Hematopoietic multipotent progenitor cell treated with erythropoietin and hydrocortisone succinate and interleukin-3 and kit ligand, for 4 days (in vitro differentiated cells): ENCODE measurements around the gene E2F2.
"Not testable (repeated sequence)": the region's sequence is repeated elsewhere in the genome, so short reads cannot be mapped to it uniquely, and the experiment has no call there.

Experiments
- DNase-seq: peaks from one replicate; pipeline ENCODE4 v3.0.0-alpha.2; 2015

The E2F2 gene

DNA sequence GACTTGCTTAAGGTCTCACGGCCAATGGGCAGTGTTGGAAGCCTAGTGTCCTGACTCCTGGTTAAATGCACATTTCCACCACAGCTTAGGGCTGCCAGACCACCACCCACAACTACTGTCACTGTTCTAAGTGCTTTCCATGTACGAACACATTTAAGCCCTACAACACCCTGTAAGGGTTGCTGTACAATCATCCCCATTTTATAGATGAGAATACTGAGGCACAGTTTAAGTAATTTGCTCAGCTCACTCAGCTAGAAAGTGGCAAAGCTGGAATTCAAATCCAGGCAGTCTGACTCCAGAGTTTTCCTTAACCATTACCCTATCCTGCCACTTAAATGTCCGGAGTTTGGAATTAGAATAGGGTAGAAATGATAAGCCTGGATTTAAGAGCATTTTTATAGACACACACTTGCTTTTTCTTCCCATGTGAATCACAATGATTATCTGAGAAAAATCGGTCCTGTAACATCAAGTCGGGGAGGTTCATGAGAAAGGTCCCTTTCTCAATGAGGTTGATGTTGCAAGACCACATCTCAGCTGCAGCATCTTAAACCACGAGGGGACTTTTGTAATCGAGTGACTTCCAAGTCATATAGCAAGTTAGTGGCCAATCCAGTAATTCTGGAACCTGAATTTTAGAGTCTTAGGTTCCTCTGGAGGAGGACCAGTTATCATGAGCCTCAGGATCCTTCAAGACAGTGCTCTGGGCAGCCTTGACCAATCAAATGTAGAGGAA lies 8.6 kb downstream of the E2F2 start:
- DNase-seq, result peak; percentile 83

DNA sequence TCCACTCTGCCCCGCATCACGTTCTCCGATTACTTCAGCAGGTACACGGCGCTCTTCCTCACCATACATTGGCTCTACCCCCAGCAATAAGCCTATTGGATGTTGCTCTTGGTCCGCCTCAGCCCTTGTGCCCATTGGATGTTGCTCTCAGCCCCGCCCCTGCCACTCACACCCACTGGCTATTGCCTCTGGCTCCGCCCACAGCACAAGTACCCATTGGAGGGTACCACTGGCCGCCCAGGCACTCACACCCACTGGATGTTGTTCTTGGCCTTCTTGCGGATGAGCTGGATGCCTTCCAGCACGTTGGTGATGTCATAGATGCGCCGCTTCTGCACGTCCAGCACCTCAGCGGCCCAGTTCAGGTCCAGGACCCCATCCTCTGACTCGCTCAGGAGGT lies 9.4 kb downstream of the E2F2 start:
- peak; percentile 48 for DNase-seq

DNA sequence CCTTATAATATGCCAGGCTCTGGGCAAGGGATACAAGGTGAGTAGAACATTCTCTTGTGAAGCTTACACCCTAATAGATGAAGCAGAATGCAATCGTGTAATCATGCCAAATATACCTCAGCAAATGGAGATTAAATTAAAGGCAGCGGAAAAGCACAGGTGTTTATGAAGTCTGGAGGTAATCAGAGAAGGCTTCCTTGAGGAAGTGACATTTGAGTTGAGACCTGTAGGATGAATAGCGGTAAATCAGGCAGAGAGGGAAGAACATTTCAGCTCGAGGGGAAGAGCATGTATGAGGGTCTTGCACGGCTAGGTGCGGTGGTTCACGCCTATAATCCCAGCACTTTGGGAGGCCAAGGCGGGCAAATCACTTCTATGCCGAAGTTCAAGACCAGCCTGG lies 13.5 kb downstream of the E2F2 start:
- DNase-seq, result no peak

DNA sequence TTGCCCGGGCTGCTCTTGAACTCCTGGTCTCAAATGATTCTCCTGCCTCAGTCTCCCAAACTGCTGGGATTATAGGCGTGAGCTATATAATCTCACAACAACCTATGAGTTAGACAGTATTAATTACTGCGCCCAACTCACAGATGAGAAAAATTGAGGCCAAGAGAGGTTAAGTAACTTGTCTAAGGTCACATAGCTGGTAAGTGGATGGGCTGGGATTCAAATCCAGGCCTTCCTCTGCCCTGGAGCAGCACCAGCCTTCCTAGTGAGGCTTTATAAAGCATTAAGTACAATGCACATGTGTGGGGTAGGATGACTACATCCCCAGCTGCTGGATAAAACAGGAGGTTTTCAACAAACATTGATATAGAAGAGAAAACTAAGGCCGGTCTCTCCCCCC lies 15.1 kb downstream of the E2F2 start:
- DNase-seq, result no peak

DNA sequence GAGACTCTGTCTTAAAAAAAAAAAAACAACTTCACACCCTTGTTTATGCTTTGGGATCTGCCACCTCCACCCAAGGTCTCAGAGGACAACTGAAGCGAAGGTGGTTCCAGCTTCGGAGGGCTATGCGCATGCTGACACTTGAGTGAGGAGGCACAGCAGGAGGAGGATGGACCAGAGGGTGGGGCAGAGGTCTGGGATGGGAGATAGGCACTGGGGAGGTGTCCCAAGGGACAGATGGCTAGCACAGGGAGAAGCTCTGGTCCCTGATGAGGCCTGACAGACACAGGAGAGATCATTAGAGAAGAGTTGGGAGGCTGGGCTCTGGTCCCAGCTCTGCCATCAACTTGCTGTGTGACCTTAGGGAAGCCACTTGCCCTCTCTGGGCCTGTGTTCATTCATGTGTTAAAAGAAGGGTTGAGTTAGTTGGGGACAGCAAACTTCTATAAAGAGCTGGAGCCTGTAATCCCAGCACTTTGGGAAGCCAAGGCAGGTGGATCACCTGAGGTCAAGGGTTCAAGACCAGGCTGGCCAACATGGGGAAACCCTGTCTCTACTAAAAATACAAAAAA lies 16.8 kb downstream of the E2F2 start:
- no peak for DNase-seq

DNA sequence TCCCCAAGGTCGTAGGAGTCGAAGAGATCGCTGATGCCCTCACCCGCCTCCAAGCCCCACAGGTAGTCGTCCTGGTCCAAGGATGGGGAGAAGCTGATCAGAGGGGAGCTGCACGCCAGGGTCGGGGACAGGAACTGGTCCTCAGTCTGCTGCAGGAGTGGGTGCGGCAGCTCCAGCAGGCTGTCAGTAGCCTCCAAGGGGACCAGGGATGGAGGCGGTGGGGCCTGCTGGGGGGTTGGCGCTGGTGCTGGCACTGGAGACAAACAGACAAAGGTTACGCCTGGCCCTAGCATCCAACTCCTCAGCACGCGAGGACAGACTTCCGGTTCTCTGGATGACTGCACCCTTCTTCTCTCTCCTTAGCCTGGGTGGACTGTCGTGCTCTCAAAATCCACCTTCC lies 21.1 kb downstream of the E2F2 start:
- DNase-seq, result no peak

DNA sequence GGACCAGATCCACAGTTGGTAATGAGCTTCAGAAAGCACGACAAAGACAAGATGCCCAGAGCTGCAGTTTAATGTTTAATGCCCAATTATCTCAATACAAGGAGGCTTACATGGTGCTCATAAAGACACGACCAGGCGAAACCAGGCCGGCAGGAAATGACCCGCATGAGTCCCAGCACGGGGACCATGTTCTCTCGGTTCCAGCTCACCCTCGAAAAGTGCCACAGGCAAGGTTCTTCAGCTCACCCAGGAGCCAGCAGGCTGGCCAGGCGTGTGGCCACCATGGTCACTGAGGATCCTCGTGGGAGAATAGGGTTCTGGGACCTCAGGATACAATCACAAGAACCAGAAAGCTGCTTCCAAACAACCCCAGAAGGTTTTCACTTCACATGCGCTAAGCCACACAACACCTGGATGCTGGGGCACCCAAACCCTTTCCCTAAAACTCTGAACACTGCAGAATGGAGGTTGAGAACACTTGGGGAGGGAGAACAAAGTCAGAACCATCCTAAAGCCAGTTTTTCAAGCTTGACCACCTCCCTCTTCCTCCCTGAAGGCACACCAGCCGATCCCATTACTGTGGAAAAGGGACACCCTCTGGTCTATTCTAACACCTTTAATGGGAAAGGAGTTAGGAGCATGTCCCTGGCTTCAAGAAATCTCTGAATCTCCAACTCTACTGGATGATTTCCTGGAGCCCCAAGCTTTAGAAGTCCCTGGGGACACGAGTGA lies 24.5 kb downstream of the E2F2 start:
- DNase-seq, result no peak

DNA sequence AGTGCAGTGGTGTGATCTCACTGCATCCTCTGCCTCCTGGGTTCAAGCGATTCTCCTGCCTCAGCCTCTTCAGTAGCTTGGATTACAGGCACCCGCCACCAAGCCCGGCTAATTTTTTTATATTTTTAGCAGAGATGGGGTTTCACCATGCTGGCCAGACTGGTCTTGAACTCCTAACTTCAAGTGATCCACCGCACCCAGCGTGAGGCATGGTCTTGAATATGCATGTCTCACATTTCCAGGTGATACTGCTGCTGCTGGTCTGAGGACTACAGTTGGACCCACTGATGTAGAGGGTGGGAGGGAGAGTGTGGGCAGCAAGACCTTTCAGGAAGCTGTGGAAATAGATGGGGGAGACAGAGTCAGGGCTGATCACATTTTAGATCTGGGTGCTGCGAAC lies 25.2 kb downstream of the E2F2 start:
- DNase-seq, result no peak

DNA sequence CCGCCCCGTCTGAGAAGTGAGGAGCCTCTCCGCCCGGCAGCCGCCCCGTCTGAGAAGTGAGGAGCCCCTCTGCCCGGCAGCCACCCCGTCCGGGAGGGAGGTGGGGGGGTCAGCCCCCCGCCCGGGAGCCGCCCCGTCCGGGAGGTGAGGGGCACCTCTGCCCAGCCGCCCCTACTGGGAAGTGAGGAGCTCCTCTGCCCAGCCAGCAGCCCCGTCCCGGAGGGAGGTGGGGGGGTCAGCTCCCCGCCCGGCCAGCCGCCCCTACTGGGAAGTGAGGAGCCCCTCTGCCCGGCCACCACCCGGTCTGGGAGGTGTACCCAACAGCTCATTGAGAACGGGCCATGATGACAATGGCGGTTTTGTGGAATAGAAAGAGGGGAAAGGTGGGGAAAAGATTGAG lies 26.9 kb downstream of the E2F2 start:
- DNase-seq, result not testable (repeated sequence)

DNA sequence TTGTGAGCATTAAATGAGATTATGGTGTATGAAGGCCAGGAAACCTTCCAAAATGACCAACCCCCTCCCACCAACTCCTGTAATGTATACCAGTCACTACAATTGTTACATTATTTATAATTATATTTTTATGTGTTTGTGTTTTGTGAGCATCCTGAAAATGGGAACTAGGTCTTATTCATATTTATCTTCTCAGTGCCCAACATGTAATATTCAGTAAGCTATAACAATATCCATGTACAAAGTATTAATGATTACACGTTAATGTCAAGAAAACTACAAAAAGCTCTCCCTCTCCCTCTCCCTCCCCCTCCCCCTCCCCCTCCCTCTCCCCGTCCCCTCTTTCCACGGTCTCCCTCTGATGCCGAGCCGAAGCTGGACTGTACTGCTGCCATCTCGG lies 28.1 kb downstream of the E2F2 start:
- DNase-seq, result no peak

DNA sequence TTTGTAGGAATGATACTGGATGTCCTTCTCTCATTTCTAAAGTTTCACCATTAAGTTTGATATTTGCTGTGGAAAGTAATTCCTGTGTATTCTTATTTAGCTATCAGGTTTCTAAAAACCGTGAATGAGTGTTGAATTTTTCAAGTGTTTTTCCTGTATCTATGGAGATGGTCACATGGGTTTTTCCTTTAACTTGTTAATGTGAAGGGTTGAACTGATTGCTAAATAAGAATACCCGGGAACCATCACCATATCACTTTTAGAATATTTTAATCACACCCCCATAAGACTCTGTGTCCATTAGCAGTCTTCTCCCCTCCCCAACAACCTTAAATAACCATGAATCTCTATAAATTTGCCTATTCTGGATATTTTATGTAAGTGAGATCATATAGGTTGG lies 30.6 kb downstream of the E2F2 start:
- no peak for DNase-seq

DNA sequence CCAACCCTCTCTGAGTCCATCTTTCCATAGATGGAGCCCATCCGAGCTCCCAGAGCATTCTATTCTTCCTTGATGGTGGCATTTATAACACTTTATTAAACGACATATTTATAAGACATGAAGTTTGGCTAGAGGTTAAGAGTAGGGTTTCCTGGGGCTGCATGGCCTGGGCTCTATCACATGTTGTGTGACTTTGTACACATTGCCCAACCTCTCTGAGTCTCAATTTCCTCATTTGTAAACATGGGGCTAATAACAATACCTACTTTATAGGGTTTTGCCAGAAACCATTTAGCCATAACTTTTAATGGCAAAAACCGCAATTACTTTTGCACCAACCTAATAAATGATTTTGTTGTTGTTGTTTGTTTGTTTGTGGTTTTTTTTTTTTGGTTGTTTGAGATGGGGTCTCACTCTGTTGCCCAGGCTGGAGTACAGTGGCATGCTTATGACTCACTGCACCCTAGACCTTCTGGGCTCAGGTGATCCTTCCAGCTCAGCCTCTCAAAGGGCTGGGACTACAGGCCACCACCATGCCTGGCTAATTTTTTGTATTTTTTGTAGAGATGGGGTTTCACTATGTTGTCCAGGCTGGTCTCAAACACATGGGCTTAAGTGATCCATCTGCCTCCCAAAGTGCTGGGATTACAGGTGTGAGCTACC lies 33.1 kb downstream of the E2F2 start:
- peak; percentile 26 for DNase-seq

DNA sequence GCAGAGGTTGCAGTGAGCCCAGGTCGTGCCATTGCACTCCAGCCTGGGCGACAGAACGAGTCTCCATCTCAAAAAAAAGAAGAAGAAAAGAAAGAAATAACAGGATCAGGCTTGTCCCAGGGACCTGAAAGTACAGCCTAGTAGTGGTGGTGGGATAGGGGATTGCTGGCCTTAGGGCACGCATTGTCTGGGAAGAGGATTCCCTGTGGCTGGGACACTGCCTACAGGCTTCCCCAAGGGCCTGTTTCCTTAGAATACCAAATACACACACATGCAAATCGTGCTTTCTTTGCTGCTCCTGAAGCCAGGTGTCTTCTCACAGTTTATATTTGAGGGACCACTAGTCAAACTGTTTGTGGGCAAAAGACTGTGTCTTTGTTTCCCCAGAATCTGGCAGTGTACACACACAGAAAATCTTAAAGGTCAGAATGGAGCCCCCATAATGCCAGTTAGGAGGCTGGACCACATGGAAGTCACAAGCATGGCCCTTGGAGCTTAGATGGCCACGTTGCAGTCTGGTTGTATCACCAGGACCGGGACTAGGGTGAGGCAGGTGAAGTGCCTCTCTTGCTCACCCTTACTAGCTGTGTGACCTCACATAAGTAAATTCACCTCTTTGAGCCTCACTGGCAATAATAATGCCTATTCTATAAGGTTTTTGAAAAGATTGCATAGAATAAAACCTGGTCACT lies 34.4 kb downstream of the E2F2 start:
- no peak for DNase-seq

DNA sequence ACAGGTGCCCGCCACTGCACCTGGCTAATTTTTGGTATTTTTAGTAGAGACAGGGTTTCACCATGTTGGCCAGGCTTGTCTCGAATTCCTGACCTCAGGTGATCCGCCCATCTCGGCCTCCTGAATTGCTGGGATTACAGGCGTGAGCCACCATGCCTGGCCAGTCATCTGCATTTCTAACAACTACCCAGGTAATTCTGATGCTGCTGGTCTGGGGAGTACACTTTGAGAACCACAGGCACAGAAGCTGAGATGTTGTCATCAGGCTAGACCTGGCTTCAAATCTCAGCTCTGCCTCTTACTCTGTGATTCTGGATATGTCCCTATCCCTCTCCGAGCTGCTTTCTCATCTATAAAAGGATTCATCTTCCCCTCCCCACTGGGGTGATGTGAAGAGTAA lies 36.2 kb downstream of the E2F2 start:
- not testable (repeated sequence) for DNase-seq

DNA sequence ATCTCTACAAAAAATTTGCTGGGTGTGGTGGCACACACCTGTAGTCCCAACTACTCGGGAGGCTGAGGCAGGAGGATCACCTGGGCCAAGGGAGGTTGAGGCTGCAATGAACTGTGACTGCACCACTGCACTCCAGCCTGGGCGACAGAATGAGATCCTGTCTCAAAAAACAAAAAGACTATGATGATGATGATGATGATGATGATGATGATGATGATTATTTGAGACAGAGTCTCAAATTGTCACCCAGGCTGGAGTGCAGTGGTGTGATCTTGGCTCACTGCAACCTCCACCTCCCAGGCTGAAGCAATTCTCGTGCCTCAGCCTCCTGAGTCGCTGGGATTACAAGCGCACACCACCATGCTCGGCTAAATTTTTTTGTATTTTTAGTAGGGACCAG lies 38.3 kb downstream of the E2F2 start:
- DNase-seq, result not testable (repeated sequence)

DNA sequence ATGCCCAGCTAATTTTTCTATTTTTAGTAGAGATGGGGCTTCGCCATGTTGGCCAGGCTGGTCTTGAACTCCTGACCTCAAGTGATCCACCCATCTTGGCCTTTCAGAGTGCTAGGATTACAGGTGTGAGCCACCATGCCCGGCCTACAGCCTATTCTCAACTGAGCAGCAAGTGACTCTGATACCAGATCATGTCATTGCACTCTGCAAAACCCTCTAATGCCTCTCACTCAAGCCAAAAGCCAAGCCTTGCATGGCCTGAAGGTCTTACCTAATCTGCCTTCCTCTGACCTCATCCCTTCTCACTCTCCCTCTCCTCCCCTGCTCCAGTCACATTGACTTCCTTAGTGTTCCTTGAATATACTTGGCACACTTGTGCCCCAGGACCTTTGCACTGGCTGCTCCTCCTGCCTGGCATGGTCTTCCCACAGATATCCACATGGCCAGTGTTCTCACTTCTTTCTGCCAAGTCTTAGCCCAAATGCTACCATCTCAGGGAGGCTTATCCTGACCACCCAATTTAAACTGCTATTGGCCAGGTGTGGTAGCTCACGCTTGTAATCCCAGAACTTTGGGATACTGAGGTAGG lies 38.8 kb downstream of the E2F2 start:
- no peak for DNase-seq

DNA sequence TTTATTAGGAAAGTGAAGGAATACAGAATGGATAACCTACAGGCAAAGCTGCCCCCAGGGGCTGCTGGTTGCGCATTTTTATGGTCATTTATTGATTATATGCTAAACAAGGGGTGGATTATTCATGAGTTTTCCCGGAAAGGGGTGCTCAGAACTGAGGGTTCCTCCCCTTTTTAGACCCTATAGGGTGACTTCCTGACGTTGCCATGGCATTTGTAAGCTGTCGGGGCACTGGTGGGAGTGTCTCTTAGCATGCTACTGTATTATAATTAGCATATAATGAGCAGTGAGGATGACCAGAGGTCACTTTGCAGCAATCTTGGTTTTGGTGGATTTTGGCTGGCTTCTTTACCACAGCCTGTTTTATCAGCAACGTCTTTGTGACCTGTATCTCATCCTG lies 41.2 kb downstream of the E2F2 start:
- no peak for DNase-seq

DNA sequence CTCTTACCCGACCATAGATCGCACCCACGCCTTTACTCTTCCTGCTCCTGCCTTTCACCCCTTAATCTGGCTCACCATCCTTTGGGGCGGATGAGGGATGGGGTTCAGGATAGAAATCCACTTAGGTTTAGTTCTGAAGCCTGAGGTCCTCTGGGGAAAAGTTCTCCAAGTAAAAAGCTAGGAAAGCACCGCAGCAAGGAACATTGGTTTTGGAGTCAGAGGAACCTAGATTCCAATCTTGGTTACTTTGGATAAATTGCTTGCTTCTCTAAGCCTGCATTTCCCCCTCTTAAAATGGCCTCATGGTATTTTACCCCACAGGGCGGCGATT lies 46.1 kb downstream of the E2F2 start:
- DNase-seq, result no peak

DNA sequence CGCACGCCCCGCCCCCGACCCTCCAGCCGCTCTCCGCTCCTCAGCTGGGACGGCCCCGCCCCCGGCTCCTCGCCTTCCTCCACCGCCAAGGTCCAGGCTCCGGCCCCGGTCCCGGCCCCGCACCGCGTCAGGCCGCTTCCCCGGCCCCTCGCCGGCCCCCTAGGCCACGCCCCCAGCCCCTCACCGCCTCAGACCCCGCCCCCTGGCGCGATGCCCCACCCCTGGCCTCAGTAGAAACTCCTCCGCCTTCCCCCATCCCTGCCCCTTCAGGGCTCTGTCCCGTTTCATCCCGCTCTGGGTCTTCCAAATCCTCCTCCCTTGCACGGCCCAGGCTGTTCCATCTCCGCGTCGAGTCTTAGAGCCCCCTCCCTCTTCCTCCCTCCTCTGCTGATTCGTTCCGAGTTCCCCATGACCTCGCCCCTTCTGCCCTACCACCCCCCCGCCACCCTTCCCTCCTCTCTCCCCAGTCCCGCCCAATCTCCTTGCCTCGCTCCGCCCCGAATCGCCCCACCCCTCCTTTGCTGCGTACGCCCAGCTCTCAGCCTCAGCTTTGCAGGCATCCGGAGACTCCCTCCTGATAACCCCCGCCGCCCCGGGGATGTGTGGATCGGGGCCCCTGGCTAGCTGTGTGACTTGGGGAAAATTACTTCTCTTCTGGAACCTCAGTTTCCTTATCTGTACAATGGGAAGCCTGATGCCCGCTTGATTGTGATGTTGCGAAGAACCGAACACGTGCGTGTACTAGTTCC lies 46.6 kb downstream of the E2F2 start:
- peak; percentile 95 for DNase-seq

DNA sequence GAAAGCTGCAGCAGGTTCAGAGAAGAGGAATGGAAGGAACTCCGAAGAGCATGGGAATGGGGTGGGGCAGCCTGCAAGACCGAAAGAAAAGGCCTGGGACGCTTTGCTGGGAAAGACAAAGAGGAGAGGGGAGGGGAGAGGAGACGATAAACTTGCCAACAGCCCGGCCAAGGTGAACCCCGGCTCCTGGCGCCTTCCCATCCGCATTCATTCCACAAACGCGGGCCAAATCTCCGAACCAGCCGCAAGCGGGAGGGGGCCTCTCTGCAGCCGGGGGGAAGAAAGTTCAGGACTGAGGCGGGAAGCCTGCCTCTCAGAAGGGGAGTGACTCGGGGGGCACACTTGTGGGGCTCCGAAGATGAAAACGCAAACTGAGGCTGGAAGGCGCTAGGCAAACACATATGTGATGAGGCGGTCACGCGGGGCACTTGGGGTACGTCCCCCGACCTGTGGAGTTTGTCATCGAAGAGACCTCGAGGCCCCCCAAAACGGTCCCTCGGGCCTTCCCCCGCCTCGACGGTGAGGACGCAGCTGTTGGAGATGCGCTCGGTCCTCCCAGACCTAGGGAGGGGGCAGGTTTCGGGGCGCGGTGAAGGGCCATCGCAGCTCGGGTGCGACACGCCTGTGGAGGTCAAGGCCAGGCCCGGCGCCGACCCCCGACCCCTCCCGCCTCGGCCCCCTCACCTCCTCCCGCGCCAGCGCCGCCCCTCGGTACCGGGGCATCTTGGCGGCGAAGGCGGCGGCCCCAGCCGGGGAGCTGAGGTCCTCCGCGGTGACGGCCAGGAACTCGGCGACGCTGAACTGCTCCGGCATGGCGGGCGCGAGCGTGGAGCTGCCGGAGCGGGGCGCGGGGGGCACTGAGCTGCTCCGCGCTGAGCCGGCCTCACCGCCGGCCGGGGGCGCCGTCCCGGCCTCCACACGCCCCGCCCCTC lies 47.4 kb downstream of the E2F2 start, which contains the start of gene ASAP3:
Gene ASAP3, minus strand, starts transcription at position 859 of the 932 bp plus-strand sequence. Its CDS starts 46 bp downstream, at position 813.
- DNase-seq, result no peak

DNA sequence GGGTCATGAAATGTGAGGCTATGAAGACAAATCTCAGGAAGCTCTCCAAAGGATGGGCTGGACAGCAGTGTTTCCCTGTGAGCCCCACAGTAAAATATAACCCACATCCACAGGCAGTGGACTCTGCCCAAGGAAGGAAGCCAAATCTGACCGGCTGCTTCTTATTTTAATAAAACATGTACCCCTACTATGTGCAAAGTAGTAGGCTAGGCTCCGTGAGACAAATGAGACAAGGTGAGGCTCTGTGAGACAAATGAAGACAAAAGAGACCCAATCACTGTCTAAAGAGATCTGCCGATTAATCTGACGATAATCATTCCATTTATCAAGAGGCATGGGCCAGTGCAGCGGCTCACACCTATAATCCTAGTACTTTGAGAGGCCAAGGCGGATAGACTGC lies 49.1 kb downstream of the E2F2 start:
- DNase-seq, result no peak
